ENCODE measurements around the gene CDH23.

DNA sequence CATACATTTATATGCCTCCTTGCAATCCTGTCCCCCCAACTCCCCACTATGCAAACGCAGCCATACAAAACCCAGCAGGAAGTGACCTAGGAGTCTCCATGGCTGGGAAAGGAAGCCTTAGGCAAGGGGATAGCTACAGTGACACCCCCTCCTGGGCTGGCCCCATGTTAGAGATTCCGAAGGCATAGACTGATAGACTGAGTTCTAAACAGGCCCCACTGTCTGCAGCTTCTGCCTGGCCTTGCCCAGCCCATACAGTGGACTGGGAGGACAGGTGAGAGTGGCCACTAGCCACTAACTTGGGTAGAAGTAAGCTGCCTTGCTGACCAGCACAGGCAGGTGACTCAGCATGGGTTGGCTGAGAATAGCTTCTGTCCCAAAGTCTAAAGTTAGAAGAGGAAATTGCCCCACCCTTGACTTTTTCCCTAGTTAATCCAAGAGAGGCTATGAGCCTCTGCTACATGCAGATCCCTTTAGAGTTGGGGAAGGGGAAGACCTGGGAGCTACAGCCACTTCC lies 216.6 kb downstream of the CDH23 start:
- TF ChIP-seq CTCF (conservative IDR thresholded peaks at IDR 0.05 in 1 of 2, IDR thresholded peaks at IDR 0.05 in 1 of 2; ENCODE audit: low read depth in 1 of 2, low read length in 2 of 2): no peak
- TF ChIP-seq EZH2 (IDR thresholded peaks at IDR 0.05; ENCODE audit: low read length, missing control alignments): no peak

Data from fibroblast of lung (primary cell).